OCI-LY7 (cell line): ENCODE results near the gene NFIX. TPM values are rescaled to one million over a fixed set of nuclear protein-coding genes. Genes with fewer than 3 reads are reported as not detected.

ENCODE experiments used
- BruUV-seq: library from RNA; stranded (reverse); fragments of 400-500 nt; replicated peaks from 2 replicates; lab custom pipeline; 2021; lab: Mats Ljungman, UMichigan
- CTCF ChIA-PET: fragments of 300-600 bp; sonication (Branson Sonifier 250); formaldehyde crosslinking; loops from one replicate; lab custom pipeline; 2022; ENCODE audit warnings: antibody characterized with exemption; ENCODE audit not compliant: unreplicated experiment; lab: Charles Lee
- POLR2A ChIA-PET: fragments of 300-600 bp; sonication (Branson Sonifier 250); formaldehyde crosslinking; loops from one replicate; lab custom pipeline; 2022; ENCODE audit warnings: antibody characterized with exemption; lab: Charles Lee
- DNase-seq: peaks from one replicate; pipeline ENCODE4 v3.0.0-alpha.2; 2015; ENCODE audit warnings: low spot score
- H2AFZ ChIP-seq: fragments of 200-600 bp; sonication (generic), shearing (Covaris generic); 2 replicates; pipeline ENCODE4 v1.6.1; 2014; ENCODE audit warnings: mild to moderate bottlenecking, antibody characterized with exemption, low read length, moderate library complexity
- H3K27ac ChIP-seq: fragments of 200-600 bp; sonication (generic); 2 replicates; pipeline ENCODE4 v1.5.1; 2014; ENCODE audit warnings: mixed run types, low read depth, mild to moderate bottlenecking, moderate library complexity, low read length, inconsistent platforms; ENCODE audit not compliant: poor library complexity, severe bottlenecking
- H3K36me3 ChIP-seq: fragments of 200-600 bp; sonication (generic); 2 replicates; pipeline ENCODE4 v1.6.1; 2014; ENCODE audit warnings: mild to moderate bottlenecking, antibody characterized with exemption, low read length, moderate library complexity, mixed read lengths; ENCODE audit not compliant: insufficient read depth
- H3K4me1 ChIP-seq: fragments of 200-600 bp; sonication (generic); 2 replicates; pipeline ENCODE4 v1.5.1; 2014; ENCODE audit warnings: mild to moderate bottlenecking, low read length; ENCODE audit not compliant: insufficient read depth, poor library complexity, severe bottlenecking
- H3K4me2 ChIP-seq: fragments of 200-600 bp; sonication (generic); 2 replicates; pipeline ENCODE4 v1.6.1; 2014; ENCODE audit warnings: mild to moderate bottlenecking, low read length
- H3K4me3 ChIP-seq: fragments of 200-600 bp; sonication (generic); 2 replicates; pipeline ENCODE4 v1.5.1; 2014; ENCODE audit warnings: mild to moderate bottlenecking, low read depth, low read length; ENCODE audit not compliant: poor library complexity, severe bottlenecking
- H3K79me2 ChIP-seq: fragments of 200-600 bp; sonication (generic); 2 replicates; pipeline ENCODE4 v1.6.1; 2016; ENCODE audit warnings: low read depth, mild to moderate bottlenecking, low read length, moderate library complexity, mixed read lengths; ENCODE audit not compliant: insufficient read depth
- H3K9me2 ChIP-seq: fragments of 200-600 bp; sonication (generic); 2 replicates; pipeline ENCODE4 v1.6.1; 2016; ENCODE audit warnings: mild to moderate bottlenecking, low read length, mixed read lengths; ENCODE audit not compliant: insufficient read depth
- H3K9me3 ChIP-seq: fragments of 200-600 bp; sonication (generic); 2 replicates; pipeline ENCODE4 v1.6.1; 2014; ENCODE audit warnings: mild to moderate bottlenecking, mixed run types, low read length, mixed read lengths
- H4K20me1 ChIP-seq: fragments of 200-600 bp; sonication (generic); 2 replicates; pipeline ENCODE4 v1.6.1; 2014; ENCODE audit warnings: mild to moderate bottlenecking, antibody characterized with exemption, low read length, moderate library complexity, mixed read lengths; ENCODE audit not compliant: insufficient read depth
- EZH2phosphoT487 ChIP-seq: fragments of 200-600 bp; sonication (generic); IDR thresholded peaks from 2 replicates; pipeline ENCODE4 v1.6.1; 2018; ENCODE audit warnings: low read depth, borderline replicate concordance, mild to moderate bottlenecking, mixed run types, antibody characterized with exemption, low read length, moderate library complexity, mixed read lengths
- intact Hi-C: fragments of 100-400 bp; cut with micrococcal nuclease; formaldehyde crosslinking; loops from one replicate; pipeline ENCODE4 v1.10.0; 2022; ENCODE audit not compliant: unreplicated experiment
- total RNA-seq, 2 experiments: library from RNA; depleted of rRNA in 1 of 2; stranded (reverse); fragments of >200 nt in 1 of 2; shearing (Covaris generic) in 1 of 2; gene quantifications; 2 replicates each; pipeline ENCODE4 v1.2.3, GENCODE V29; 2014 to 2022
- TF ChIP-seq, protein P1 (sequence below): fragments of 200-600 bp; sonication (generic); conservative IDR thresholded peaks from 2 replicates; pipeline ENCODE4 v1.5.1; 2014; ENCODE audit warnings: mild to moderate bottlenecking, antibody characterized with exemption, low read length, moderate library complexity, mixed read lengths

The NFIX gene
- total RNA-seq, 2 experiments from 2014 or later, result 0.16 to 0.72 TPM

DNA sequence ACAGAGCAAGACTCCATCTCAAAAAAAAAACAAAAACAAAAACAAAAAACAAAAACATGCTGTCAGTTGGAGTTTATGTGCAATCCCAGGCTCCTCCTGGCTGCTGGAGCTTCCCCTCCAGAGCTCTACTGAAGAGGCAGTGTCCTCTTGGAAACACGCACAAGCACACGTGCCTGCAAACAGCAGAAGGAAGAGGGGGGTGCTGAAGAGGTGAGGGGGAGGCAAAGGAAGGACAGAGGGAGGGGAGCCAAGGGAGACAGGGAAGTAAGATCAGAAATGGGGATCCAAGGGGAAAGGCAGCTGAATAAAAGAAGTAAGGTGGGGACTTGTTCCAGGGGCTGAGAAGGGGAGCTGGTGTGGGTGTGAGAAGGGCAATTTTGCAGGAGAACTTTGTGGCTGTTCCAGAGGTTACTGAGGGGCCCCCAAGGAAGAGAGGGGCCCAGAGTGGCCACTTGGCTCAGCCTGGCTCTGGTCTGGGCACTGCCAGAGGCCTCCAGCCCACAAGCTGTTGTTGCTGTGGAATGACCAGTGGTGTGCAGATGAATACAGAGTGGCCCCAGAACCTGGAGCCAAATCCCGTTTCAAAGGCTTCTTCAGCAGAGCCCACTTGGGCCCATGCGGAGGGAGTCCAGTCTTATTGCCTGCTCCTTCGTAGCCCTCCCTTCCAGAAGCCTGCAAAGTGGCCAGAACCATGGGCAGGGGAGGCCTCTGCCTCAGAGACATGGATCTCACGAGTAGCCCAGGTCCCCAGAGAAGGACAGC lies 73.0 kb downstream of the NFIX start:
- intact Hi-C loops, result no loop called here
- Histone ChIP-seq H3K27ac (no peak overlapping the region), H3K4me3 (no peak overlapping the region), H3K9me3 (no peaks in the 10 kb centered on the region), H2AFZ (no peak overlapping the region), H4K20me1 (no peaks in the 10 kb centered on the region), H3K9me2 (no peaks in the 10 kb centered on the region), H3K79me2 (no peaks in the 10 kb centered on the region), H3K4me2 (no peak overlapping the region), H3K36me3 (no peaks in the 10 kb centered on the region), H3K4me1 (peaks cover 5% of the 10 kb centered on the region)
- TF ChIP-seq, protein P1, sequence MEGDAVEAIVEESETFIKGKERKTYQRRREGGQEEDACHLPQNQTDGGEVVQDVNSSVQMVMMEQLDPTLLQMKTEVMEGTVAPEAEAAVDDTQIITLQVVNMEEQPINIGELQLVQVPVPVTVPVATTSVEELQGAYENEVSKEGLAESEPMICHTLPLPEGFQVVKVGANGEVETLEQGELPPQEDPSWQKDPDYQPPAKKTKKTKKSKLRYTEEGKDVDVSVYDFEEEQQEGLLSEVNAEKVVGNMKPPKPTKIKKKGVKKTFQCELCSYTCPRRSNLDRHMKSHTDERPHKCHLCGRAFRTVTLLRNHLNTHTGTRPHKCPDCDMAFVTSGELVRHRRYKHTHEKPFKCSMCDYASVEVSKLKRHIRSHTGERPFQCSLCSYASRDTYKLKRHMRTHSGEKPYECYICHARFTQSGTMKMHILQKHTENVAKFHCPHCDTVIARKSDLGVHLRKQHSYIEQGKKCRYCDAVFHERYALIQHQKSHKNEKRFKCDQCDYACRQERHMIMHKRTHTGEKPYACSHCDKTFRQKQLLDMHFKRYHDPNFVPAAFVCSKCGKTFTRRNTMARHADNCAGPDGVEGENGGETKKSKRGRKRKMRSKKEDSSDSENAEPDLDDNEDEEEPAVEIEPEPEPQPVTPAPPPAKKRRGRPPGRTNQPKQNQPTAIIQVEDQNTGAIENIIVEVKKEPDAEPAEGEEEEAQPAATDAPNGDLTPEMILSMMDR, result no peak
- no peak for TF ChIP-seq EZH2phosphoT487
- no peak for DNase-seq
- CTCF ChIA-PET, result no interaction called here
- POLR2A ChIA-PET, result interaction anchor here (0.6 kb wide), 3 partner anchors 99 to 330 kb away, joined by 3 to 6 read pairs (median 3); no protein-coding TSS in a partner anchor
- BruUV-seq, result no TSS peak

DNA sequence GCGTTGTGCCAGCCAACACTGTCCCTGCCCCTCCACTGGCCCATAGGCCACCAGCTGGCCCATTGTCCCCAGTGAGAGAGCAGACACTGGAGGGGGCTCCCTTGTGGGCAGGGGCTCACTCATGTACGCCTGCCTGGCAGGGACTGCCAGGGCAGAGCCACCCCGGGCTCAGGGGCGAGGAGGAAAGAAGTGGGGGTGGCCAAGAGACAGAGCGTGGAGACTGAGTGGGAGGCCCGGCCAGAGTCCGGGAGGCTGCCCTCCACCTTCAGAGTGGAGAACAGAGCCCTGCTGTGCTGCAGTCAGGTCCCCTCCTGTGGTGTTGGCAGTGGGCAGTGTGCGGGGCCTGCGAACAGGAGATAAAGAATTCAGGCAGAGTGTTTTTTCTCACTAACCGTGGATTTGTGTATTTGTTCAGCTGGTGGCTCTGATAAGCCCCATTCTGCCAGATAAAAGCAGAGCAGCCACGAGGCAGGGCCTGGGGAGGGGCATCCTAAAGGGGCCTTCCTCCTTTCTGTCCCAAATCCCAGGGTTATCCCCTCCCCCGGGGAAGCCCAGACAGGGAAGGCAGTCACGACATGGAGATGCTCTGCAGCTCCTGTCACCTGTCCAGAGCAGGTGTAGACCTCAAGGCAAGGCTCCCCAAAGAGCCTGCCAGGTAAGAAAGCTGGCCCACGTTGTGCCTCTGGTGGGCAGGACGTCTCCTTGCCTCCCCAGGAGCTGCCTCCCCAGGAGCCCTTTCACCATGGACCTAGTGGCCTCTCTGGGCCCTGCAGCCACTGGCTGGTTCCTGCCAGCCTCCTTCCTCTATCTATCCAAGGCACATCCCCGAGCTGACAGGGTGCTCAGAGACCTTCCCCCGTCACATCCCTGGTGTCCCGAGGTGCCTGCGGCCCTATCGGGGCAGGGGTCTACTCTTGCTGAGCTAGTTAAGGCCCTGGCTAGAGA lies 74.4 kb downstream of the NFIX start:
- no peaks in the 10 kb centered on the region for H4K20me1 ChIP-seq
- TF ChIP-seq, protein P1, result no peak
- no peak for TF ChIP-seq EZH2phosphoT487
- no peak for DNase-seq
- no peak overlapping the region for H3K27ac ChIP-seq
- H2AFZ ChIP-seq, result no peak overlapping the region
- no peak overlapping the region for H3K4me3 ChIP-seq
- H3K9me3 ChIP-seq, result no peaks in the 10 kb centered on the region
- H3K36me3 ChIP-seq, result no peaks in the 10 kb centered on the region
- POLR2A ChIA-PET, result no interaction called here
- intact Hi-C loops, result no loop called here
- no TSS peak for BruUV-seq
- H3K4me1 ChIP-seq, result no peaks in the 10 kb centered on the region
- H3K4me2 ChIP-seq, result no peak overlapping the region
- CTCF ChIA-PET, result interaction anchor here (0.5 to 1.0 kb wide), 2 partner anchors 9 to 93 kb away, joined by 3 read pairs; no protein-coding TSS in a partner anchor
- H3K79me2 ChIP-seq, result no peaks in the 10 kb centered on the region
- no peaks in the 10 kb centered on the region for H3K9me2 ChIP-seq
